ENCODE results near the gene BLCAP. TPM values are rescaled to one million over a fixed set of nuclear protein-coding genes. Genes with fewer than 3 reads are reported as not detected.

BLCAP gene
- total RNA-seq, 2 donors from 2014 or later, result 93.0 to 101 TPM

DNA sequence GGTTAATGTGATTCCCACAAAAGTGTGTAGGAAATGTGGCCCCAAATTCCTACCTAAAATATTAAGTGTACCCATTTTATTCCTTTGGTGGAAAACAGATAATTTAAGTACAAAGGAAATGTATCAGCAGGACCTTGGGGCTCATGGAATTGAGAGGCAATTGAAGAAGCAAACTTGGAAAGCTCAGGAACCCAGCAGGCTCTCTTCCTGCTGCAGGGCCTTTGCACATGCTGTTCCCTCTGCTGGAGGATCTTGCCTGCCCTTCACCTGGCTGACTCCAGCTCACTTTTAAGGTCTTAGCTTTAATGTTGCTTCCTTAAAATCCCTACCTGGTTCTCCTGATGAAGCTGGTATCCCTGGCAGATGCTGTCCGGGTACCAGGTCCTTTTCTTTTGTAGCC lies 9.8 kb upstream of the BLCAP start:
- no peak overlapping the region for H3K27ac ChIP-seq
- 100% methylated on average over 1 of the region's 1 CpG for WGBS
- H3K36me3 ChIP-seq, result no peaks in the 10 kb centered on the region
- H3K9me3 ChIP-seq, result no peaks in the 10 kb centered on the region
- H3K27me3 ChIP-seq (replicated peaks; ENCODE audit: insufficient read depth), result no peaks in the 10 kb centered on the region
- no peak for DNase-seq (ENCODE audit: low spot score)
- no peak overlapping the region for H3K4me3 ChIP-seq
- intact Hi-C loops (cut with DNase I), result no loop called here
- no peaks in the 10 kb centered on the region for H3K4me1 ChIP-seq (replicated peaks)
- no peak for TF ChIP-seq POLR2A (IDR thresholded peaks at IDR 0.05)
- TF ChIP-seq, protein P1, sequence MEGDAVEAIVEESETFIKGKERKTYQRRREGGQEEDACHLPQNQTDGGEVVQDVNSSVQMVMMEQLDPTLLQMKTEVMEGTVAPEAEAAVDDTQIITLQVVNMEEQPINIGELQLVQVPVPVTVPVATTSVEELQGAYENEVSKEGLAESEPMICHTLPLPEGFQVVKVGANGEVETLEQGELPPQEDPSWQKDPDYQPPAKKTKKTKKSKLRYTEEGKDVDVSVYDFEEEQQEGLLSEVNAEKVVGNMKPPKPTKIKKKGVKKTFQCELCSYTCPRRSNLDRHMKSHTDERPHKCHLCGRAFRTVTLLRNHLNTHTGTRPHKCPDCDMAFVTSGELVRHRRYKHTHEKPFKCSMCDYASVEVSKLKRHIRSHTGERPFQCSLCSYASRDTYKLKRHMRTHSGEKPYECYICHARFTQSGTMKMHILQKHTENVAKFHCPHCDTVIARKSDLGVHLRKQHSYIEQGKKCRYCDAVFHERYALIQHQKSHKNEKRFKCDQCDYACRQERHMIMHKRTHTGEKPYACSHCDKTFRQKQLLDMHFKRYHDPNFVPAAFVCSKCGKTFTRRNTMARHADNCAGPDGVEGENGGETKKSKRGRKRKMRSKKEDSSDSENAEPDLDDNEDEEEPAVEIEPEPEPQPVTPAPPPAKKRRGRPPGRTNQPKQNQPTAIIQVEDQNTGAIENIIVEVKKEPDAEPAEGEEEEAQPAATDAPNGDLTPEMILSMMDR (IDR thresholded peaks at IDR 0.05), result no peak
- no peak for TF ChIP-seq POLR2AphosphoS5 (IDR thresholded peaks at IDR 0.05)

DNA sequence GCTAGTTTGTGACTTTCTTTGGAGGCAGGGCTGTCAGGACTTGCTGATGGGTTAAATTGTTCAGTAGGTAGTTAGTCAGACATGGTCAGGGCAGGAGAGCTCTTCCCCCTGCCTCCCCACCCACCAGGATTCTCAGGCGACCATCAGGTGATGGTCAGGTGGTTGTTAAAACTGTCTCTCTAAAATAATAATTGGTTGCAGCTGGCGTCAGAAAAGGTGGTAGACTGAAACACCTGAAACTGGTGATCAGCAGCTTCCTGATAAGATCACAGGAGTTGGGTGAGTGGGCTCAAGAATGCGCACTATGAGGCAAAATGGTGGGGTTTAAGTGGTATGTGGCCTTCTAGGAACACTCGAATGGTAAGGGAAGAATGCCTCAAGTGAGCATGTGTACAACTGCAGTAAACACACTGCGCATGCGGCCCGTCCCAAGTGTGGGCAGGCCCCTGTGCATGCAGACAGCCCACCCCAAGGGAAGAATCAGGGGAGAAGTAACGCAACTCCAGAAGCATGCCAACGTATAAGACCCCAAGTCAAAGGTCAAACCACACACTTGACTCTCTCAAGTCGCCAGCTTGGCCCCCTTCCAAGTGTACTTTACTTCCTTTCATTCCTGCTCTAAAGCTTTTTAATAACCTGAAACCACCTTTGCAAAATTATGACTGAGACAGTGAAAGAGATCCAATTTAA lies 7.9 kb upstream of the BLCAP start:
- Histone ChIP-seq H3K4me1 (replicated peaks) (no peaks in the 10 kb centered on the region), H3K27ac (no peak overlapping the region), H3K9me3 (no peaks in the 10 kb centered on the region), H3K4me3 (no peak overlapping the region), H3K27me3 (replicated peaks; ENCODE audit: insufficient read depth) (no peaks in the 10 kb centered on the region), H3K36me3 (no peaks in the 10 kb centered on the region)
- intact Hi-C loops (cut with DNase I), result loop anchor here (2.0 kb wide), 1 partner anchor 267 kb away; no protein-coding TSS in a partner anchor
- no peak for TF ChIP-seq POLR2AphosphoS5 (IDR thresholded peaks at IDR 0.05)
- TF ChIP-seq, protein P1 (IDR thresholded peaks at IDR 0.05), result no peak
- TF ChIP-seq POLR2A (IDR thresholded peaks at IDR 0.05), result no peak
- 48% methylated on average over 10 of the region's 10 CpGs for WGBS
- DNase-seq (ENCODE audit: low spot score), result no peak

DNA sequence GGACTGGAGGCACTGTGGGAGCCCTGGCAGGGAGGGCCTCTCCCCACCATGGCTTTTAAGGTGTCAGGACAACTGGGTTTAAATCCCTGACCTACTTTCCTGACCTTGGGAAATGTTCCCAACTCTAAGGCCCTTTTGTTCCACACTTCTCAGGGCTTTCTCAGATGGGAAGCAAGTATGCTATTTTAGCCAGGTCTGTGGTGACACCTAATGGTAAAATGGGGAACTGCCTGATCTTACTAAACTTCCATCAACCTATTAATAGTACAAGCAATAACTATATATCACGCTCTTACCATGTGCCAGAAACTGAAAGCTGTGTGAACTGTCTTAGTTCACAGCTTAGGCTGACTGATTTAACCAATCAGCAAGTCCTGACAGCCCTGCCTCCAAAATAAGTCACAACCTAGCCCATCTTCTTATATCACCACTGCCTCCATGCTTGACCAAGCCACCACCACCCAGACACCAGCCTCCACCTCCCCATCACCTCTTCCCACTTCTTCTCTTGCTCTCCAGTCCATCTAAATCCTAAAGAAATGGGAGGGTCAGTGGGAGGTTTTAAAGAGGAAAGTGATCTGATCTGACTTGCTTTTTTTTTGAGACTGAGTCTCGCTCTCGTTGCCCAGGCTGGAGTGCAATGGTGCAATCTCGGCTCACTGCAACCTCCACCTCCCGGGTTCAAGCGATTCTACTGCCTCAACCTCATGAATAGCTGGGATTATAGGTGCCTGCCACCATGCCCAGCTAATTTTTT lies 6.9 kb upstream of the BLCAP start:
- H3K27ac ChIP-seq, result no peak overlapping the region
- intact Hi-C loops (cut with DNase I), result loop anchor here (2.0 to 5.0 kb wide), 2 partner anchors 266 to 337 kb away; no protein-coding TSS in a partner anchor
- H3K4me3 ChIP-seq, result no peak overlapping the region
- H3K4me1 ChIP-seq (replicated peaks), result no peaks in the 10 kb centered on the region
- H3K9me3 ChIP-seq, result no peaks in the 10 kb centered on the region
- H3K27me3 ChIP-seq (replicated peaks; ENCODE audit: insufficient read depth), result no peaks in the 10 kb centered on the region
- H3K36me3 ChIP-seq, result no peaks in the 10 kb centered on the region
- peak; percentile 75 for DNase-seq (ENCODE audit: low spot score)
- WGBS, result 72% methylated on average over 6 of the region's 6 CpGs
- no peak for TF ChIP-seq POLR2A (IDR thresholded peaks at IDR 0.05)
- TF ChIP-seq, protein P1 (IDR thresholded peaks at IDR 0.05), result peak; percentile 75 to 94 (median 89)
- TF ChIP-seq POLR2AphosphoS5 (IDR thresholded peaks at IDR 0.05), result peak; percentile 73

DNA sequence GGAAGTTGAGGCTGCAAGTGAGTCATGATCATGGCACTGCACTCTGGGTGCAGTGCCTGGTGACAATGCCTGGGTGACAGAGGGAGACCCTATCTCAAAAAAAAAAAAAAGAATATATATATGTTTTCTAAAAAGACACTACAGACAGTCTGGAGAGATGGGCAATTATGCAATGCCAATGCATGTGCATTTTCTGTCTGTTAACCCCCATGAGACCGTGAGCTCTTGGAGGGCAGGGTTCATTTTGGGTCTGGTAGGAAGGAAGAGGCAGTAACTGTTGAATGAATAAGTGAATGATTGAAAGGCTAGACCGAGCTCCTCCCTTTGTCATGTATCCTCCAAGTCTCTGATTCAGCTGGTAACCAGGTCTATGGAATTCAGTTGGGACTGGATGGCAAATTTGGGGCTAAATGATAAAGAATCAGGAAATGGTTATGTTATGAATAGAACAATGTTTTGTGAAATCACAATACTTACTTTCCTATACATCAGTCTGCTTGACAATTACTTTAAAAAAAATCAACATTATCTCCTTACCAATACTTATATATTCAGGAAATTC lies 5.6 kb upstream of the BLCAP start:
- no peak overlapping the region for H3K27ac ChIP-seq
- no peaks in the 10 kb centered on the region for H3K9me3 ChIP-seq
- intact Hi-C loops (cut with DNase I), result loop anchor here (5.0 kb wide), 1 partner anchor 336 kb away; no protein-coding TSS in a partner anchor
- DNase-seq (ENCODE audit: low spot score), result no peak
- H3K36me3 ChIP-seq, result no peaks in the 10 kb centered on the region
- no peak overlapping the region for H3K4me3 ChIP-seq
- TF ChIP-seq POLR2AphosphoS5 (IDR thresholded peaks at IDR 0.05) (no peak), POLR2A (IDR thresholded peaks at IDR 0.05) (no peak)
- TF ChIP-seq, protein P1 (IDR thresholded peaks at IDR 0.05), result no peak
- no peaks in the 10 kb centered on the region for H3K4me1 ChIP-seq (replicated peaks)
- H3K27me3 ChIP-seq (replicated peaks; ENCODE audit: insufficient read depth), result no peaks in the 10 kb centered on the region
- 88% methylated on average over 2 of the region's 2 CpGs for WGBS
